ENCODE results near the gene TMEM79.
A peak's percentile ranks its signal among the peaks of the same experiment; 100 is the strongest.

The TMEM79 gene

GRCh38 chr1:156279837-156280236 is 4.3 kb upstream of the TMEM79 start:
- no peak for TF ChIP-seq CTCF (IDR thresholded peaks at IDR 0.05)
- no peak overlapping the region for H3K27ac ChIP-seq
- DNase-seq (ENCODE audit: low spot score) = no peak
- H3K4me3 ChIP-seq = no peak overlapping the region

GRCh38 chr1:156281281-156281680 is 2.8 kb upstream of the TMEM79 start:
- no peak for TF ChIP-seq CTCF (IDR thresholded peaks at IDR 0.05)
- no peak for DNase-seq (ENCODE audit: low spot score)
- H3K4me3 ChIP-seq = peak overlapping the region; percentile 89
- H3K27ac ChIP-seq = no peak overlapping the region

GRCh38 chr1:156281693-156282478 is 2.2 kb upstream of the TMEM79 start:
- Histone ChIP-seq H3K27ac (peak overlapping the region; percentile 61 to 90), H3K4me3 (peak overlapping the region; percentile 89)
- no peak for DNase-seq (ENCODE audit: low spot score)
- no peak for TF ChIP-seq CTCF (IDR thresholded peaks at IDR 0.05)

- no peak for TF ChIP-seq CTCF (IDR thresholded peaks at IDR 0.05)
- Histone ChIP-seq H3K27ac (peak within 1 kb of the TSS; percentile 61 to 90), H3K4me3 (peak within 1 kb of the TSS; percentile 89)
- peak; percentile 97 for DNase-seq (ENCODE audit: low spot score)
Observed at GRCh38 chr1:156282479-156283222, 1.5 kb upstream of the TMEM79 start, which contains the start of gene SMG5. Gene SMG5 (minus strand): TSS chr1:156282825. CDS start chr1:156282680, 145 bp downstream.

GRCh38 chr1:156283521-156283920 is 604 bp upstream of the TMEM79 start:
- no peak overlapping the region for H3K27ac ChIP-seq
- no peak for DNase-seq (ENCODE audit: low spot score)
- TF ChIP-seq CTCF (IDR thresholded peaks at IDR 0.05) = no peak
- peak overlapping the region; percentile 89 for H3K4me3 ChIP-seq

- no peak for DNase-seq (ENCODE audit: low spot score)
- no peak for TF ChIP-seq CTCF (IDR thresholded peaks at IDR 0.05)
- no peak overlapping the region for H3K27ac ChIP-seq
- H3K4me3 ChIP-seq = no peak overlapping the region
Observed at GRCh38 chr1:156284757-156285156, 632 bp downstream of the TMEM79 start.
